HG03135 (cell line): ENCODE data around the gene SMAP1.

ENCODE experiments used
- ATAC-seq: cut with Tn5 transposase; IDR thresholded peaks from one replicate; pipeline ENCODE4 v1.9.1; 2021; ENCODE audit warnings: mild to moderate bottlenecking, moderate library complexity; ENCODE audit not compliant: unreplicated experiment

Gene SMAP1

GRCh38 chr6:70839286-70840266 is 171.9 kb downstream of the SMAP1 start:
- no peak for ATAC-seq

DNA sequence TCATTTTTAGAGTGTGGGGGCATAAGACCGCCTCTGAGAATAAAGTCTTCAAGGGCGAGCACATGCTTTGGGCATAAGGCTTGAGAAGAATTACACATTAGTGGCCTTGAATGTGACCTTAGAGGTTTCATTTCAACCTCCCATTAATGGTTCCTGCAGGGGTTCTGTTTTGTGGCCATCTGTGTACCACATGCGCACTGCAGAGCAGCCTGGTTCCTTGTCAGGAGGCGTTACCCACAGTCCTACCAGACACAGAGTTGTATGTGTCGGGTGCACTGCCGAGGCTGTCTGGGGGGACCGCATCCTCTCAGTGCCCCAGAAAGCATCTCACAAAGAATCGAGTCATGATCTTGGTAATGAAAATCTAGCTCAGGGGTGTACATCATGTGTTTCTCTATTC is 173.4 kb downstream of the SMAP1 start:
- ATAC-seq = no peak

- no peak for ATAC-seq
These were observed 174.9 kb downstream of the SMAP1 start for GRCh38 chr6:70842541-70842940.

DNA sequence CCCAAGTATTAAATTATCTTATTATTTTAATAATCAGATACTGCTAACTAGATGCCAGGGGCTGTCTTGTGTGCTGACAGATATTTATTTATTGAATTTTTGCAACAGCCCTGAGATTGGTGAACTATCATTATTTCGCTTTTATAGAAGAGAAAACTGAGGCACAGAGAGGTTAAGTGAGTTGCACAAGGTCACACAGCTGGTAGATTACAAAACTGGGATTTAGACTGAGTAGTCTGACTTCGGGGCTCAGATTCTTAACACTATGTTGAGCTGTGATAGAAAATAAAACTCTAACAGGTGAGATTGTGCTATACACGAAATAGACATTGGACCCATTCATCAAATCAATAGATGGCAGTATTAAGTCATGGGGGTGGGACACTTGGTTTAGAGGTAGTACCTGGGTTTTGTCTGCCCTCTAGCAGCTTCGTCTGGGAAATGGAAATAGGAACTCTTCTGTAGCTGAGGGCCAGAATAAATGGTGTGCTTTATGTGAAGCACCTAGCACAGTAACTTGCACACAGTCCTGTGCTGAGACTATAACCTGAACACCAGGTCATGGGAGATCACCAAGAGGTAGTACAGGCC is 175.7 kb downstream of the SMAP1 start:
- ATAC-seq = no peak

GRCh38 chr6:70844301-70844700 is 176.6 kb downstream of the SMAP1 start:
- no peak for ATAC-seq

DNA sequence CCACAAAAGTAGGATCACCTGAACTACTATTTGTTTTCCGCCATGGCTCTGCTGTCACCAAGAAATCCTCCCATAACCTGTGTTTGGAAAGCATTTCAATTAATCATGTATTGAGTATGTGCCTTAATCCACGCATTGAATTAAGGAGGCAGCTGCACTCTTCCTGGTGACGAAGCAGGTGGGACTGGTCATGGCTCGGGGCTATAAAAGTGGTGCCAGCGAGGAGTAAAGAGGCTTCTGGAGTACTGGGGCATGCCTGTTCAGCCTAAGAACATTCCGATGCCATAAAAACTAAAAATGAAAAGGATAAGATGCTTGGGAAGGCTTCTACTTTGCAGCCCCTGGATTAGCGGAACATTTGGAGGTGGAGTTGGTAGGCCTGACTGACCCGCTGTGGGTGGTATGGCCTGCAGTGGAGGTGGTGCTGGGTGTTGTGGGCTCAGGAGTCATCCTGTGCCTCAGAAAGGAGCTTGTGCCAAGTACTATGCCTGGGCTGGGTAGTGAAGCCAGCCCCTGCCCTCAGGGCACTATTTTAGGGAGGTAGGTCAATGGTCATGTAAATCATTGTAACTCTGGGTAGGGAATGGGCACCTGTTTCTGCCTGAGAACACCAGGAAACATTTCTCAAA is 178.6 kb downstream of the SMAP1 start:
- no peak for ATAC-seq

- ATAC-seq = no peak
These were observed 179.7 kb downstream of the SMAP1 start for GRCh38 chr6:70847106-70848084.

DNA sequence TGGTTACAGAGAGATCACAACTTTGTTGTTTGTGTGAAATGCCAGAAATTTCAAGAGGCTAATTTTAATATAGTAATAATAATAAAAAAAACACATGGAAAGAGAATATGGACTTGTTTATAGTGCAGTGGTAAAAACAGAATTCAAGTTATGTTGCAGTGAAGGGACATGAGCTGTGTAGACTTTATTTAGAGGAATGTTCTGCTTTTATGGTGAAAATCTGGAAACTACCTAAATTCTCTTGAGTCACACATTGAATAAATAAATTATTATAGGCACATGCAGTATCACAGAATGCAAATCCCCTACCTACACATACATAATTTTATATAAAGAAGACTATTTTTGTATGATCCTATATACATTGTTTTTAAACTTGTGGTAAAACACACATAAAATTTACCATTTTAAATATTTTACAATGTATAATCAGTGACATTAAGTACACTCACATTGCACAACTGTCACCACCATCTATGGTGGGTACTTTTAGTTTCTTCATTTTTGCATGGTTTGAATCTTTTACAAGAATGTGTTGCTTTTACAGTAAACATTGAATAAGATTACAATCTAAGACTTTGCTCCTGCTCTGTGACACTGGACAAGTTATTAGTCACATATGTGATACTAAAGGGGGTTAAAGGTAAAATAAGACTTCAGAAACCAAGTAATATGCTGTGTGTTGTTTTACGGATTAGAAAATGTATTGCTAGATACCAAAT is 181.8 kb downstream of the SMAP1 start:
- no peak for ATAC-seq

DNA sequence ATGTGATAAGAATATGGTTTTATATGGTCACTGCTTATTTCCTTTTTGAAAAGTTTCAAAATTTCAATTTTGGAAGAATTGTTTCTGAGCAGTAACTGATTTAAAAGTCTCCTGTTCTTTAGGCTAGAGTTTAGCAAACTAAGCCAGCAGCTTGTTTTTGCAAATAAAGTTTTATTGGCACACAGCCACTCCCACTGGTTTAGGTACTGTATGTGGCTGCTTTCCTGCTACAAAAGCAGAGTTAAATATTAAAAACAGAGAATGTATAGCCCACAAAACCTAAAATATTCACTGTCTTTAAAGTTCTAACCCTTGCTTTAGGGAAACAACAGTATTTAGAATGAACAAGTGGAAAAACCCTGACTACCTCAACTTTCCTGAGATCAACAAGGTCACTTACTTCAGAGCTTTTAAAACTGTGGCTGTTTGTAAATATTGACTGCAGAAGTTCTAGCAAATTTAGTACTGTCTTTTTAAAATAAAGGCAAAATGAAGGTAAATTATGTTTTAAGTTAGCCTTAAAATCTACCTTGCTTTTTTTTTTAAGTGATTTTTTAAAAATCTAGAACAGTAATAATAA is 185.1 kb downstream of the SMAP1 start:
- ATAC-seq = no peak

- peak; percentile 100 for ATAC-seq
These were observed 189.8 kb downstream of the SMAP1 start for GRCh38 chr6:70857387-70858077.

GRCh38 chr6:70860045-70860444 is 192.4 kb downstream of the SMAP1 start:
- ATAC-seq = no peak

- ATAC-seq = no peak
These were observed 193.2 kb downstream of the SMAP1 start for GRCh38 chr6:70860920-70861319.

- no peak for ATAC-seq
These were observed 195.7 kb downstream of the SMAP1 start for GRCh38 chr6:70863343-70863742.

DNA sequence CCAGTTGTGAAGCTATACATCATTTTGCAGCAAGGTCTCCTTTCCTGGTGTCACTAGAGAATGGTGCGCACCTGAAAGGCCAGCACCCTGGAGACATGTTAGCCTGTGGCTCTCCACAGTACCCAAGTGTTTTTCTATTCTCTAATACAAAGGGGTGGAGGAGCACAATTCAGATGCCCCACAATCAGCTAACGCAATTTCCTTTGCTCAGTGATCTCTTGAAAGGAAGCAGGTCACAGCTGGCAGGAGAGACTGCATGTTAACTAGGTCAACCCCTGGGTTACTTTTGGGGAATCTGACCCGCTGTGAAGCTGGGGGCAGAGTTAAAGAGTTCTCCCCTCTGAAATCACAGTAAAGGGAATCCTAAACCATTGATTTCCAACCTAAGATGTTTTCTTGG is 196.7 kb downstream of the SMAP1 start:
- ATAC-seq = no peak

DNA sequence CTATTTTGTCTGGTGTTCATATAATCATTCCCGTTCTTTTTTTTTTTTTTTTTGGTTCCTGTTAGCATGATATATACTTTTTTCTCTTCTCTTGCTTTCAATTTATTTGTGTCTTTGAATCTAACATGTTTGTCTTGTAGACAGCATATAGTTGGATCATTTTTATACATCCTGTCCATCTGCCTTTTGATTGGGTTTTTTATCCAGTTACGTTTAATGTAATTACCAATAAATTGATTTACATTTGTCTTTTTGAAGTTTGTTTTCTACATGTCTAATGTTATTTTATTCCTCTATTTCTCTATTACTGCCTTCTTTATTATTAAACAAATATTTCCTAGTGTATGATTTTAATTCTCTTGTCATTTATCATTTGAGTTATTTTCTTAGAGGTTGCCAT is 204.8 kb downstream of the SMAP1 start:
- ATAC-seq = no peak

GRCh38 chr6:70874181-70874913 is 206.7 kb downstream of the SMAP1 start:
- ATAC-seq = no peak

DNA sequence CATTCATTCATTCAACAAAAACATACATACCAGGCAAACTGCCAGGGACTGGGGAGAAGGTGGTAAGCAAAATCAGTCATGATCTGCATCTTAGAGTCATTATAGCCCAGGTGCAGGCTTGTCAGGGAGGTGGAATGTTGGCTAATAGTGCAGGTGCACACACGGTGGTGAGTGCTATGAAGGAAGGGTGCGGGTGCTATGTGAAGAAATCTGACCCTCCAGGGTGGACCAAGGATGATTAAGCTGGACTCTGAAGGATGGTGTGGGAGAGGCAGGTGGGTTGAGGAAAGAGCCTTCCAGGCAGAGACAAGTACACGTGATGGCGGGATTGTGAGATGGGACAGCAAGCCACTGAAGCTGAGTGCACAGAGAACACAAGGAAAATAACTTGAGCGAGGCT is 211.8 kb downstream of the SMAP1 start:
- no peak for ATAC-seq
